Measurements from ENCODE around the gene GSTM1. TPM values are rescaled to one million over a fixed set of nuclear protein-coding genes. Genes with fewer than 3 reads are reported as not detected.
"Not testable (repeated sequence)": the region's sequence is repeated elsewhere in the genome, so short reads cannot be mapped to it uniquely, and the experiment has no call there.

GSTM1 gene
- total and polyA plus RNA-seq, 2 donors (not counting 1 experiment from before 2014, with no cell fraction given) = 30.5 to 40.0 TPM

DNA sequence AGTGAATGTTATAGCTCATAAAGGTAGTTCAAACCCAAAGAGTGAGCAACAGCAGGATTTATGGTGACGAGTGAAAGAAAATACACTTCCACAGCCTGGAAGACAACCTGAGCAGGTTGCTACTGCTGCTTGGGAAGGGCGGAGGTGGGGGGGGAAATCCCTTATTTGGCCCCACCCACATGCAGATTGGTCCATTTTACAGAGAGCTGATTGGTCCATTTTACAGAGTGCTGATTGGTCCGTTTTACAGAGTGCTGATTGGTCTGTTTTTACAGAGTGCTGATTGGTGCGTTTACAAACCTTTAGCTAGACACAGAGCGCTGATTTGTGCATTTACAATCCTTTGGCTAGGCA, 17.7 kb upstream of the GSTM1 start:
- H3K27ac Mint-ChIP-seq; ATAC-seq (ENCODE audit: low read depth); H3K9ac ChIP-seq (ENCODE audit: low read length); intact Hi-C loops (cut with micrococcal nuclease); H3K4me3 ChIP-seq (ENCODE audit: control extremely low read depth in 1 of 5, extremely low read depth in 1 of 5, insufficient read depth in 1 of 5, low read depth in 2 of 5, low read length in 4 of 5); H3K9me3 ChIP-seq (ENCODE audit: control extremely low read depth in 1 of 3, control insufficient read depth in 2 of 3, insufficient read depth in 1 of 3, low read length in 2 of 3); H3K27ac ChIP-seq (ENCODE audit: low read length in 2 of 2); H3K36me3 ChIP-seq (replicated peaks in 1 of 2; ENCODE audit: control extremely low read depth in 1 of 2, control insufficient read depth in 1 of 2, extremely low read depth in 1 of 2, insufficient read depth in 2 of 2, low read length in 1 of 2); H3K79me2 ChIP-seq (ENCODE audit: control insufficient read depth, insufficient read depth, low read length); H3K27me3 ChIP-seq (replicated peaks in 1 of 4; ENCODE audit: control extremely low read depth in 1 of 4, control insufficient read depth in 3 of 4, insufficient read depth in 4 of 4, low read length in 3 of 4); H4K20me1 ChIP-seq (ENCODE audit: control insufficient read depth, insufficient read depth, low read length, poor library complexity, severe bottlenecking); H3K9me3 Mint-ChIP-seq (ENCODE audit: insufficient read depth); H3K27me3 Mint-ChIP-seq; DNase-seq; POLR2A ChIA-PET: not testable (repeated sequence)
- CTCF ChIA-PET = interaction anchor here (1.9 kb wide), 1 partner anchor 28 kb away, joined by 5 read pairs; no protein-coding TSS in a partner anchor
- Mint-ChIP-seq H3K4me3 (peak overlapping the region; percentile 76), H3K4me1 (peaks cover 16% of the 10 kb centered on the region)
- peak overlapping the region; percentile 66 for H2AFZ ChIP-seq (ENCODE audit: insufficient read depth, low read depth, low read length, poor library complexity, severe bottlenecking)
- WGBS (ENCODE audit: insufficient coverage) = 97% methylated on average over 3 of the region's 5 CpGs
- peak overlapping the region; percentile 17 for H3K4me2 ChIP-seq (replicated peaks; ENCODE audit: low read depth, low read length, poor library complexity, severe bottlenecking)
- H3K4me1 ChIP-seq (ENCODE audit: control insufficient read depth in 2 of 2, insufficient read depth in 2 of 2, low read length in 2 of 2) = peaks cover 4 to 14% of the 10 kb centered on the region in 2 donors

DNA sequence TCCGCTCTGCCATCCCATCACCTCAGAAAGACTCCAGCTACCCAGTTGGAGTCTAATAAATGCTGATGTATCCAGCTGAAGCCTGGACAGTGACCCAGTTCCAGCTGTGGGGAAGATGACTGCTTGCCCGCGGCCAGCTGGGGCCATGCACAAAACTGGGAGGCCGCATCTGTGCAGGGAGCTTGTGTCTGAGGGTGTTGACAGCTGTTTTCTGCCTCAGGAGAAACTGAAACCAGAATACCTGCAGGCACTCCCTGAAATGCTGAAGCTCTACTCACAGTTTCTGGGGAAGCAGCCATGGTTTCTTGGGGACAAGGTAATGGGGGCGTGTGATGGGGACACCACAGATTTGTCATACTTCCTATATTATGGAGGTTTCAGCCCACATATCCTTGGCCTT, 16.6 kb upstream of the GSTM1 start:
- CTCF ChIA-PET = interaction anchor here (0.7 to 1.9 kb wide), 2 partner anchors 30 to 377 kb away, joined by 4 to 5 read pairs; no protein-coding TSS in a partner anchor
- Histone ChIP-seq H3K4me3 (ENCODE audit: control extremely low read depth in 1 of 5, extremely low read depth in 1 of 5, insufficient read depth in 1 of 5, low read depth in 2 of 5, low read length in 4 of 5) (no peak overlapping the region), H4K20me1 (ENCODE audit: control insufficient read depth, insufficient read depth, low read length, poor library complexity, severe bottlenecking) (no peaks in the 10 kb centered on the region), H3K36me3 (replicated peaks in 1 of 2; ENCODE audit: control extremely low read depth in 1 of 2, control insufficient read depth in 1 of 2, extremely low read depth in 1 of 2, insufficient read depth in 2 of 2, low read length in 1 of 2) (no peaks in the 10 kb centered on the region), H3K27me3 (replicated peaks in 1 of 4; ENCODE audit: control extremely low read depth in 1 of 4, control insufficient read depth in 3 of 4, insufficient read depth in 4 of 4, low read length in 3 of 4) (no peaks in the 10 kb centered on the region), H3K27ac (ENCODE audit: low read length in 2 of 2) (no peak overlapping the region), H3K9ac (ENCODE audit: low read length) (no peak overlapping the region), H2AFZ (ENCODE audit: insufficient read depth, low read depth, low read length, poor library complexity, severe bottlenecking) (no peak overlapping the region), H3K79me2 (ENCODE audit: control insufficient read depth, insufficient read depth, low read length) (no peaks in the 10 kb centered on the region), H3K9me3 (ENCODE audit: control extremely low read depth in 1 of 3, control insufficient read depth in 2 of 3, insufficient read depth in 1 of 3, low read length in 2 of 3) (no peaks in the 10 kb centered on the region), H3K4me2 (replicated peaks; ENCODE audit: low read depth, low read length, poor library complexity, severe bottlenecking) (no peak overlapping the region), H3K4me1 (ENCODE audit: control insufficient read depth in 2 of 2, insufficient read depth in 2 of 2, low read length in 2 of 2) (peaks cover 4 to 14% of the 10 kb centered on the region in 2 donors)
- no peak overlapping the region for H3K4me3 Mint-ChIP-seq
- TF ChIP-seq EZH2 (IDR thresholded peaks at IDR 0.05; ENCODE audit: borderline replicate concordance, insufficient read depth, low read depth, low read length, poor library complexity, severe bottlenecking) = no peak
- TF ChIP-seq, protein P1, sequence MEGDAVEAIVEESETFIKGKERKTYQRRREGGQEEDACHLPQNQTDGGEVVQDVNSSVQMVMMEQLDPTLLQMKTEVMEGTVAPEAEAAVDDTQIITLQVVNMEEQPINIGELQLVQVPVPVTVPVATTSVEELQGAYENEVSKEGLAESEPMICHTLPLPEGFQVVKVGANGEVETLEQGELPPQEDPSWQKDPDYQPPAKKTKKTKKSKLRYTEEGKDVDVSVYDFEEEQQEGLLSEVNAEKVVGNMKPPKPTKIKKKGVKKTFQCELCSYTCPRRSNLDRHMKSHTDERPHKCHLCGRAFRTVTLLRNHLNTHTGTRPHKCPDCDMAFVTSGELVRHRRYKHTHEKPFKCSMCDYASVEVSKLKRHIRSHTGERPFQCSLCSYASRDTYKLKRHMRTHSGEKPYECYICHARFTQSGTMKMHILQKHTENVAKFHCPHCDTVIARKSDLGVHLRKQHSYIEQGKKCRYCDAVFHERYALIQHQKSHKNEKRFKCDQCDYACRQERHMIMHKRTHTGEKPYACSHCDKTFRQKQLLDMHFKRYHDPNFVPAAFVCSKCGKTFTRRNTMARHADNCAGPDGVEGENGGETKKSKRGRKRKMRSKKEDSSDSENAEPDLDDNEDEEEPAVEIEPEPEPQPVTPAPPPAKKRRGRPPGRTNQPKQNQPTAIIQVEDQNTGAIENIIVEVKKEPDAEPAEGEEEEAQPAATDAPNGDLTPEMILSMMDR (IDR thresholded peaks at IDR 0.05) = no peak
- ATAC-seq (ENCODE audit: low read depth) (no peak), DNase-seq (no peak)
- intact Hi-C loops (cut with micrococcal nuclease) = no loop called here
- POLR2A ChIA-PET = no interaction called here
- H3K4me1 Mint-ChIP-seq = peaks cover 16% of the 10 kb centered on the region
- H3K27ac Mint-ChIP-seq = no peak overlapping the region
- H3K27me3 Mint-ChIP-seq = no peaks in the 10 kb centered on the region
- H3K9me3 Mint-ChIP-seq (ENCODE audit: insufficient read depth) = no peaks in the 10 kb centered on the region
- 86% methylated on average over 4 of the region's 5 CpGs for WGBS (ENCODE audit: insufficient coverage)

DNA sequence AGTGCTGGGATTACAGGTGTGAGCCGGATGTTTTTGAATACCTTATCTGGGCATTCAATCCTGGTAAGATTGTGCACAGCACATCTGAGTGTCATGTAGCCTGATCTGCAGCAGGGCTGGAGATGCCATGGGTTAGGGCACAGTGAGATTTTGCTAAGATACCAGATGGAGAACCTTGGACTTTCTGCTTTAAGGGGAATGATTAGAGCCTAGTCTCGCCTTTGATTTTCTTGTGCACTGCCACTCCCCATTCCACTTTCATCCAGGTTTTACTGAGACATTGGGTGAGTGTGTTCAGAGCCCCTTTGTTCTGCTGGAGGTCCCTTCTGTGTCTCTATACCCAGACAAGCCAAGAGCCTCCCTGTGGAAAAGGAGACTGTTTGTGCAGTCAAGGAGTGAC, 13.8 kb upstream of the GSTM1 start:
- H3K27ac Mint-ChIP-seq; H3K4me1 Mint-ChIP-seq; H2AFZ ChIP-seq (ENCODE audit: insufficient read depth, low read depth, low read length, poor library complexity, severe bottlenecking); H4K20me1 ChIP-seq (ENCODE audit: control insufficient read depth, insufficient read depth, low read length, poor library complexity, severe bottlenecking); H3K27me3 Mint-ChIP-seq; H3K27ac ChIP-seq (ENCODE audit: low read length in 2 of 2); DNase-seq; H3K79me2 ChIP-seq (ENCODE audit: control insufficient read depth, insufficient read depth, low read length); H3K4me1 ChIP-seq (ENCODE audit: control insufficient read depth in 2 of 2, insufficient read depth in 2 of 2, low read length in 2 of 2); H3K9me3 Mint-ChIP-seq (ENCODE audit: insufficient read depth); CTCF ChIA-PET; intact Hi-C loops (cut with micrococcal nuclease); ATAC-seq (ENCODE audit: low read depth); H3K27me3 ChIP-seq (replicated peaks in 1 of 4; ENCODE audit: control extremely low read depth in 1 of 4, control insufficient read depth in 3 of 4, insufficient read depth in 4 of 4, low read length in 3 of 4); H3K36me3 ChIP-seq (replicated peaks in 1 of 2; ENCODE audit: control extremely low read depth in 1 of 2, control insufficient read depth in 1 of 2, extremely low read depth in 1 of 2, insufficient read depth in 2 of 2, low read length in 1 of 2); H3K4me3 Mint-ChIP-seq; POLR2A ChIA-PET; H3K4me2 ChIP-seq (replicated peaks; ENCODE audit: low read depth, low read length, poor library complexity, severe bottlenecking); H3K9me3 ChIP-seq (ENCODE audit: control extremely low read depth in 1 of 3, control insufficient read depth in 2 of 3, insufficient read depth in 1 of 3, low read length in 2 of 3); H3K9ac ChIP-seq (ENCODE audit: low read length); H3K4me3 ChIP-seq (ENCODE audit: control extremely low read depth in 1 of 5, extremely low read depth in 1 of 5, insufficient read depth in 1 of 5, low read depth in 2 of 5, low read length in 4 of 5): not testable (repeated sequence)
- 93% methylated on average over 1 of the region's 2 CpGs for WGBS (ENCODE audit: insufficient coverage)
